Measurements from ENCODE around the gene NPTX2. TPM values are rescaled to one million over a fixed set of nuclear protein-coding genes. Genes with fewer than 3 reads are reported as not detected.

NPTX2 gene
- total RNA-seq, 1 donor from 2014 or later: 5.6 TPM

GRCh38 chr7:98659756-98660155, 42.7 kb downstream of the NPTX2 start:
- Mint-ChIP-seq H3K4me1 (peaks cover 3% of the 10 kb centered on the region), H3K9me3 (peaks cover 6% of the 10 kb centered on the region), H3K4me3 (no peak overlapping the region), H3K27me3 (ENCODE audit: insufficient read depth, low read depth) (peaks cover 4% of the 10 kb centered on the region), H3K27ac (no peak overlapping the region), H3K36me3 (no peaks in the 10 kb centered on the region)
- Histone ChIP-seq H3K27ac (no peak overlapping the region), H3F3A (ENCODE audit: low read depth) (no peaks in the 10 kb centered on the region), H3K79me2 (ENCODE audit: low read depth) (no peaks in the 10 kb centered on the region), H2AFZ (replicated peaks) (no peak overlapping the region), H3K4me2 (no peak overlapping the region), H3K4me1 (peaks cover 3% of the 10 kb centered on the region), H4K20me1 (ENCODE audit: low read depth) (no peaks in the 10 kb centered on the region), H3K36me3 (no peaks in the 10 kb centered on the region), H3K4me3 (no peak overlapping the region), H3K9me3 (ENCODE audit: low read depth) (no peaks in the 10 kb centered on the region), H3K27me3 (no peaks in the 10 kb centered on the region), H3K9ac (no peak overlapping the region)
- no peak for DNase-seq (ENCODE audit: low spot score)
- TF ChIP-seq CTCF (IDR thresholded peaks at IDR 0.05) (no peak), EZH2phosphoT487 (IDR thresholded peaks at IDR 0.05) (no peak), EZH2 (IDR thresholded peaks at IDR 0.05) (no peak)

GRCh38 chr7:98661607-98662006, 44.5 kb downstream of the NPTX2 start:
- Mint-ChIP-seq H3K4me1 (peaks cover 8% of the 10 kb centered on the region), H3K9me3 (peaks cover 6% of the 10 kb centered on the region), H3K27ac (no peak overlapping the region), H3K4me3 (no peak overlapping the region), H3K36me3 (no peaks in the 10 kb centered on the region), H3K27me3 (ENCODE audit: insufficient read depth, low read depth) (peaks cover 4% of the 10 kb centered on the region)
- no peak overlapping the region for H3K4me3 ChIP-seq
- no peaks in the 10 kb centered on the region for H3K9me3 ChIP-seq (ENCODE audit: low read depth)
- H2AFZ ChIP-seq (replicated peaks): no peak overlapping the region
- no peak for TF ChIP-seq EZH2 (IDR thresholded peaks at IDR 0.05)
- no peak for TF ChIP-seq EZH2phosphoT487 (IDR thresholded peaks at IDR 0.05)
- no peak for TF ChIP-seq CTCF (IDR thresholded peaks at IDR 0.05)
- no peaks in the 10 kb centered on the region for H3K27me3 ChIP-seq
- no peaks in the 10 kb centered on the region for H3F3A ChIP-seq (ENCODE audit: low read depth)
- no peaks in the 10 kb centered on the region for H4K20me1 ChIP-seq (ENCODE audit: low read depth)
- H3K27ac ChIP-seq: no peak overlapping the region
- H3K9ac ChIP-seq: no peak overlapping the region
- DNase-seq (ENCODE audit: low spot score): no peak
- no peaks in the 10 kb centered on the region for H3K79me2 ChIP-seq (ENCODE audit: low read depth)
- H3K4me1 ChIP-seq: peaks cover 3% of the 10 kb centered on the region
- H3K4me2 ChIP-seq: no peak overlapping the region
- H3K36me3 ChIP-seq: no peaks in the 10 kb centered on the region

- Histone ChIP-seq H3F3A (ENCODE audit: low read depth) (no peaks in the 10 kb centered on the region), H3K4me2 (no peak overlapping the region), H4K20me1 (ENCODE audit: low read depth) (no peaks in the 10 kb centered on the region), H3K27ac (no peak overlapping the region), H3K27me3 (no peaks in the 10 kb centered on the region), H3K9me3 (ENCODE audit: low read depth) (no peaks in the 10 kb centered on the region), H3K4me3 (no peak overlapping the region), H3K36me3 (no peaks in the 10 kb centered on the region), H3K4me1 (peaks cover 3% of the 10 kb centered on the region), H2AFZ (replicated peaks) (no peak overlapping the region), H3K9ac (no peak overlapping the region), H3K79me2 (ENCODE audit: low read depth) (no peaks in the 10 kb centered on the region)
- Mint-ChIP-seq H3K27me3 (ENCODE audit: insufficient read depth, low read depth) (peaks cover 4% of the 10 kb centered on the region), H3K27ac (no peak overlapping the region), H3K4me1 (peaks cover 8% of the 10 kb centered on the region), H3K9me3 (peaks cover 6% of the 10 kb centered on the region), H3K36me3 (no peaks in the 10 kb centered on the region), H3K4me3 (no peak overlapping the region)
- no peak for TF ChIP-seq CTCF (IDR thresholded peaks at IDR 0.05)
- no peak for TF ChIP-seq EZH2 (IDR thresholded peaks at IDR 0.05)
- TF ChIP-seq EZH2phosphoT487 (IDR thresholded peaks at IDR 0.05): no peak
- DNase-seq (ENCODE audit: low spot score): no peak
These were observed 45.2 kb downstream of the NPTX2 start for GRCh38 chr7:98662289-98662688.

Measured in neural progenitor cell (in vitro differentiated cells).